G401.6 (cell line): ENCODE data around the gene MAPK14.
"Not testable (repeated sequence)": the region's sequence is repeated elsewhere in the genome, so short reads cannot be mapped to it uniquely, and the experiment has no call there.

Experiments used
- FAIRE-seq: peaks from 2 replicates; lab custom pipeline; 2012; peaks lifted over from hg19 to GRCh38; lab: Jason Lieb, UNC

MAPK14 gene

GRCh38 chr6:36070252-36070651, 42.6 kb downstream of the MAPK14 start:
- no peak for FAIRE-seq

GRCh38 chr6:36071281-36071680, 43.7 kb downstream of the MAPK14 start:
- no peak for FAIRE-seq

- FAIRE-seq, result no peak
These were observed 44.1 kb downstream of the MAPK14 start for GRCh38 chr6:36071714-36072113.

GRCh38 chr6:36072681-36073080, 45.1 kb downstream of the MAPK14 start:
- FAIRE-seq, result no peak

DNA sequence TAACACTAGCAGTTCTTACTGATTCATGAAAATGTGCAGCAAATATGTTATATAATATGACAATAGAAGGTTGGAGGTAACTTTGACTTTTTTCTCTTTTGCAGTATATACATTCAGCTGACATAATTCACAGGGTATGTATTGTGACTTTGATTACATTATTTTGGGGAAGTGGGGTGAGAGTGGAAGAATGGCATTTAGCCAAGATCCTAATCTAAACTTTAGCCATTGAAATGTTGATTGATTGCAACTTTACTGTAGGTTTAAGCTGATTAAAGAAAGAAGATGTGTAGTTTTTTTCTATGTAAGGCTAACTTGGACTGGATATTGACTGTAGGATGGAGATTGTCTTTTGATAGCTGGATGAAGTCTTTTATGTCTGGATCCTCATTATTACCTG, 46.0 kb downstream of the MAPK14 start:
- FAIRE-seq, result no peak

GRCh38 chr6:36075656-36076055, 48.0 kb downstream of the MAPK14 start:
- FAIRE-seq, result no peak

DNA sequence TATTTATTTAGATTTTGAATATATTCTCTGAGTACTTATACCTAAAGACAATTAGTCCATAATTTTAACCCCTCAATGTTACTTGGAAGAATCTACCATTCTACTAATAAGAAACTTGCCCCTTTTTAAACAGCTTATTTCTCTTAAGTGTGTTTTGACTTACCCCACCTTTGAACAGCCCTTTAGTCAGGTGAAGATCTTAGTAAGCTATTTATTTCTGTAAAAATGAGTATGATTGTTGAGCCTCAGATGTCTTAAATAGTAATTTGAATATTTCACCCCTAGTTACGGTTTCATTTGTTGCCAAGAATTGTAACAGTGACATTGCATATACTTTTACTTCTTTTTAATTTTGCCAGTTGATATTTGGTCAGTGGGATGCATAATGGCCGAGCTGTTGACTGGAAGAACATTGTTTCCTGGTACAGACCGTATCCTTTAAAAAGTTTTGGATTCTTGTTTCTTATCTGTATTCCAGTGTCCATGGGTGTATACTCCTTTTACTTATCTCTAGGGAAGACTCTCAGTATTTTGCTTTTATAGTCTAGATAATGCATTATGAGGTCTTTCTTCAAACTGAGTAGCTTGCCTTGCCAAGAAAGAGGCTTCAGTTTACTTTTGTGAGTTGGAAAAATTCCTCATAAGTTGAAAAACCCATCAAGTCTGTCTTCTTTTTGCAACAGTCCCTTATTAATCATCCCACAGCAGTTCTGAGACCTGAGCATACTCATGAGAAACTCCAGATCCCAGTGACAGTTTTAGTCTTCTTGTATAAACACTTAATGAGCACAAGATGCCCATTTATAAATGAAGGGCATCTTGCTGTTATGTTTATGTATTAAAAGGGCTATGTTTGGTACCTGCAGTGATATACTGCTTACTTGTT, 48.8 kb downstream of the MAPK14 start:
- no peak for FAIRE-seq

GRCh38 chr6:36078159-36078558, 50.6 kb downstream of the MAPK14 start:
- FAIRE-seq, result no peak

DNA sequence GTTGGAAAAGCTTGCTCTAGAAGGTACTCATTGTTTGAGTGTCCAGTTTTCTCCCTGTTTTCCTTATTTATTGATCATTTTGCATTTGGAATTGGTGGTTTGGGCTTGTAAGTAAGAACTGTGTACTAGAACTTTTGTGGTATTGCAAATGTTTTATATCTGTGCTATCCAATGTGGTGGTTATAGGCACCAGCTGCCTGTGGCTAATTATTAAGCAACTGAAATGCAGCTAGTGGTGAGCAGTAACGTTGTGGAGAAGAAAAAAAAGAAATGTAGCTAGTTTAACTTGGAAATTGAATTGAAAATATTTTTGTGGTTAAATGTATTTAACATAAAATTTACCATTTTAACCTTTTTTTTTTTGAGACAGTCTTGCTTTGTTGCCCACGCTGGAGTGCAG, 52.0 kb downstream of the MAPK14 start:
- FAIRE-seq, result no peak

- no peak for FAIRE-seq
These were observed 54.7 kb downstream of the MAPK14 start for GRCh38 chr6:36082318-36082717.

GRCh38 chr6:36083446-36083845, 55.8 kb downstream of the MAPK14 start:
- no peak for FAIRE-seq

GRCh38 chr6:36088204-36088603, 60.6 kb downstream of the MAPK14 start:
- not testable (repeated sequence) for FAIRE-seq

- no peak for FAIRE-seq
These were observed 61.4 kb downstream of the MAPK14 start for GRCh38 chr6:36089048-36089447.

- FAIRE-seq, result no peak
These were observed 66.6 kb downstream of the MAPK14 start for GRCh38 chr6:36094238-36094637.

GRCh38 chr6:36094753-36095496, 67.3 kb downstream of the MAPK14 start:
- FAIRE-seq, result peak; percentile 76

DNA sequence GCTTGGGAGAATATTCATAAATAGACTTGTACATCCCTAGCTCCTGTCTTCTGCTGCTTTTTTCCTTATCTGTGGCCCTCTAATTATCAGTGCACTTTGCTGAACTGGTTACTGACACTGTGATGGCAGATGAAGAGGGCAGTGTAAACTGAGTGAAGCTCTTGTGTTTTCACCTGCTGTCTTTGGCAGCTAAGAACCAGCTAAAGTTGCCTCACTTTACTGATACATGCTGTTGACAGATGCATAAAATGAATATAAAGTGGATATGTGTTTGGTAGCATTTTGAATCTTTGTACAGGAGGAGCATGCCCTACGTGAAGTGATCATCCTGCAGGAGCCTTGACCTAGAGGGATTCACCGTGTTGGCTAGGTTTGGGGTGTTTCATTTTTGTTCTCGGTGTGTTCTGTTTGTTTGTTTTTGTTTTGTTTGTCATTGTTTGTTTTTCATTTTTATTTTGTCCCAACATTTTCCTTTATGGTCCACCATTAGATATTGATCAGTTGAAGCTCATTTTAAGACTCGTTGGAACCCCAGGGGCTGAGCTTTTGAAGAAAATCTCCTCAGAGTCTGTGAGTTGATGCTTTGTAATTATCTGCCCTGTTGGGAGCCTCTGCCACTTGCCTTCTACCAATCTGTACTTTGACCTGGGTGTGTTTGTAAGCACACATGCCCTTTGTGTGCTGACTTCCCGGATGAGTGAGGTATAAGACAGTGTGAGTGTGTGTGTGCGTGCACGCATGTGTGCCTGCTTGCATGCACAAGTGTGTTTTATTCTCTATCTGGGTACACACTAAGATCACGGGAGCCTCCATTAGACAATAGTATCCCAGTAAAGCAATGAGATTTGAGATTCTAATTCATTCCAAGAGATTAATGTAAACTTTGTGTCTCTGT, 68.1 kb downstream of the MAPK14 start:
- FAIRE-seq, result no peak

- FAIRE-seq, result no peak
These were observed 70.8 kb downstream of the MAPK14 start for GRCh38 chr6:36098253-36098919.

DNA sequence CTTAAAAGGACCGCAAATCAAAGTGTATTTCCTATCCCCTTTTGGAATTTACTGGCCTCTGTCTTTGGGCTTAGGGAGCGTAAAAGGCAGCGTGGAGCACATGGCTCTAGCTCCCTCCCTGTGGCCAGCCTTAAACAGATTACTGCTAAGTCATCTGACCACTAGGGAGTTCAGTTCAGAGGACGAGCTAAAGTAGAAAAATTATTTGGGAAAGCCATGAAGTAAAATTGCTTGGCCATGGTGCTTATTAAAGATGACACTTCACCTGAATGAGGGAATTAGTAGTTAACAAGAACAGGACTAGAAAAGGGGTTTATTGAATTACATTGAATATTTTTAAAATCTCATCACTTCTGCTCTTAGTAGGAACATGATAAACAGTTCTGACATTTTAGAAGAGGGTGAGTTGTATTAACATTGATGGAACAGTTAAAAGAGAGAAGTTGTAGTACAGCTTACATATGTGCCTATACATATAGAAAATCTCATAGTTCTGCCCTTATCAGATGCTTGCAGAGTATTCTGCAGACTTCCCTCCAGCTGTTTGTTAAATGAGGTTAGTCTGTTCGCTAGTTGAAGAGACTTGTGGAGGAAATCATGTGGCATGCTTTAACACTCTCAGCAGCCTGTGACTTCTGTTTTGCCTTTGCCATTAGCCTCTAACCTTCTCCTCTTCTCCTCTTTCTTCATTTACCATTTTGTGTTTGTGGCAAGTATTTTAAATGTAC, 71.5 kb downstream of the MAPK14 start:
- FAIRE-seq, result no peak

DNA sequence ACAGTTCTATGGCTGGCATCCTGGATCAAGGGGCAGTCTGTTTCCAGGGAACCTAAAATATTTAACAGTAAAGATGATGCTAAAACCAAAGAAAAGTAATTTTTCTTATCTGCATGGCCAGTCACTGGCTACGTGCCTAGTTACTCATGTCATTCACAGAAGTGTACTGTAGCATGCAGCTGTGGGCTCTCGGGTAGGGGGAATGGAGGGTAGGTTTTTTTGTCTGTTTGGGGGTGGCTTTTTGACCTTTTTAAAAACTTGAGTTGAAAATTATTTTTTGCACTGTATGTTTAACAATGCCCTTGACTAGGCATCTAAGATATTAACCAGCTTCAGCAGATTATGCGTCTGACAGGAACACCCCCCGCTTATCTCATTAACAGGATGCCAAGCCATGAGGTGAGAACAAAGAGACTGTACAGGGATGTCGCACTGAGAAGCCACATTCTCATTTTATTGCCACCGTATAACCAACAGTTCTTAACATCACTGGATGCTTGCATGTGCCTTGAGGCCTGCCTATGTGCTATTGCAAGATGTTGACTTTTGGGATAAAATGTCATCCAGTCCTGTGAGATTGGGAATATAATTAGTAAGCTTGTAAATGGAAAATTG, 72.4 kb downstream of the MAPK14 start:
- FAIRE-seq, result no peak

GRCh38 chr6:36101691-36102090, 74.1 kb downstream of the MAPK14 start:
- no peak for FAIRE-seq

- FAIRE-seq, result no peak
These were observed 75.2 kb downstream of the MAPK14 start for GRCh38 chr6:36102853-36103252.
